ENCODE measurements around the gene SF3B2.

- TF ChIP-seq FOS (IDR thresholded peaks at IDR 0.05; ENCODE audit: borderline replicate concordance, insufficient read depth, low read length) (no peak), POLR2AphosphoS5 (IDR thresholded peaks at IDR 0.05; ENCODE audit: insufficient read depth, low read depth, low read length) (no peak), CTCF (IDR thresholded peaks at IDR 0.05; ENCODE audit: extremely low read depth in 1 of 2, insufficient read depth in 1 of 2, low read depth in 1 of 2, low read length in 2 of 2) (no peak), POLR2A (IDR thresholded peaks at IDR 0.05; ENCODE audit: low read depth, low read length) (no peak), EZH2 (IDR thresholded peaks at IDR 0.05; ENCODE audit: borderline replicate concordance, low read depth, low read length, severe bottlenecking) (no peak), MAX (IDR thresholded peaks at IDR 0.05; ENCODE audit: insufficient read depth, insufficient read length) (no peak), JUN (IDR thresholded peaks at IDR 0.05; ENCODE audit: borderline replicate concordance, insufficient read depth, insufficient read length, low read depth) (no peak), MYC (IDR thresholded peaks at IDR 0.05; ENCODE audit: low read depth, low read length) (no peak)
These were observed 44.1 kb upstream of the SF3B2 start for GRCh38 chr11:66008095-66008467.

Measured in endothelial cell of umbilical vein (primary cell).